ENCODE data around the gene CLASRP. TPM values are rescaled to one million over a fixed set of nuclear protein-coding genes. Genes with fewer than 3 reads are reported as not detected.

Gene CLASRP
- polyA plus RNA-seq, 1 donor from 2014 or later: 30.1 TPM

GRCh38 chr19:45045671-45046353, 7.0 kb downstream of the CLASRP start:
- no peaks in the 10 kb centered on the region for H3K9me2 ChIP-seq (ENCODE audit: insufficient read depth, low read length)
- H3K4me2 ChIP-seq (ENCODE audit: low read length): no peak overlapping the region
- no peaks in the 10 kb centered on the region for H3K36me3 ChIP-seq (ENCODE audit: insufficient read depth, low read length)
- no peak overlapping the region for H3K27ac ChIP-seq (ENCODE audit: low read length)
- no peaks in the 10 kb centered on the region for H3K9me3 ChIP-seq (ENCODE audit: low read length)
- no peak for TF ChIP-seq CTCF (IDR thresholded peaks at IDR 0.05; ENCODE audit: poor library complexity, severe bottlenecking)
- TF ChIP-seq SMC3 (conservative IDR thresholded peaks at IDR 0.05; ENCODE audit: poor library complexity): no peak
- no peak for TF ChIP-seq EP300 (conservative IDR thresholded peaks at IDR 0.05; ENCODE audit: poor library complexity, severe bottlenecking)
- no peaks in the 10 kb centered on the region for H3F3A ChIP-seq (ENCODE audit: insufficient read depth, low read length, poor library complexity, severe bottlenecking)
- no peaks in the 10 kb centered on the region for H3K27me3 ChIP-seq (ENCODE audit: insufficient read depth, low read depth, low read length)
- H2AFZ ChIP-seq (ENCODE audit: low read depth, low read length): no peak overlapping the region
- peaks cover 17% of the 10 kb centered on the region for H3K79me2 ChIP-seq (replicated peaks; ENCODE audit: insufficient read depth, low read length)
- no peaks in the 10 kb centered on the region for H4K20me1 ChIP-seq (ENCODE audit: insufficient read depth)
- H3K9ac ChIP-seq (ENCODE audit: low read length): no peak overlapping the region
- H3K4me3 ChIP-seq (ENCODE audit: low read length): no peak overlapping the region

DNA sequence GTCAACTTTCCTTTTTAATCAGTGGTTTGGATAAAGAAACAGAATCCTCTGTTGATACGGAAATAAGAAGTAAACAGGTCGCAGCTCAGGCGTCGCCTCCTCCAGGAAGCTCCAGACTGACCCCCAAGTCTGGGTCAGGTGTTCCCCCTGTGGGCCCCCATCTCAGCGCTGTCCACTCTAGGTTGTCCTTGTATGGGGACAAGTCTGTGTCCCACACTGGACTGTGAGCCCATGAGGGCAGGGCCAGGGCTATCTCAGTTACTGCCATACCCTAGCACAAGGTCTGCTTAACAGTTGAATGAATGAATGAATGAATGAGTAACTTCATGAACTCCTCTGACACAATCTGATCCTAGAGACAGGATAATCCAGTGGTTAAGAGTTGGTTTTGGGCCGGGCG, 7.5 kb downstream of the CLASRP start:
- Histone ChIP-seq H3K4me2 (ENCODE audit: low read length) (no peak overlapping the region), H3K9me2 (ENCODE audit: insufficient read depth, low read length) (no peaks in the 10 kb centered on the region), H3F3A (ENCODE audit: insufficient read depth, low read length, poor library complexity, severe bottlenecking) (no peaks in the 10 kb centered on the region), H3K9me3 (ENCODE audit: low read length) (no peaks in the 10 kb centered on the region), H3K4me3 (ENCODE audit: low read length) (no peak overlapping the region), H3K9ac (ENCODE audit: low read length) (no peak overlapping the region), H4K20me1 (ENCODE audit: insufficient read depth) (no peaks in the 10 kb centered on the region), H3K27ac (ENCODE audit: low read length) (no peak overlapping the region), H3K79me2 (replicated peaks; ENCODE audit: insufficient read depth, low read length) (peaks cover 17% of the 10 kb centered on the region), H3K27me3 (ENCODE audit: insufficient read depth, low read depth, low read length) (no peaks in the 10 kb centered on the region), H2AFZ (ENCODE audit: low read depth, low read length) (no peak overlapping the region), H3K36me3 (ENCODE audit: insufficient read depth, low read length) (no peaks in the 10 kb centered on the region)
- TF ChIP-seq, protein P1, sequence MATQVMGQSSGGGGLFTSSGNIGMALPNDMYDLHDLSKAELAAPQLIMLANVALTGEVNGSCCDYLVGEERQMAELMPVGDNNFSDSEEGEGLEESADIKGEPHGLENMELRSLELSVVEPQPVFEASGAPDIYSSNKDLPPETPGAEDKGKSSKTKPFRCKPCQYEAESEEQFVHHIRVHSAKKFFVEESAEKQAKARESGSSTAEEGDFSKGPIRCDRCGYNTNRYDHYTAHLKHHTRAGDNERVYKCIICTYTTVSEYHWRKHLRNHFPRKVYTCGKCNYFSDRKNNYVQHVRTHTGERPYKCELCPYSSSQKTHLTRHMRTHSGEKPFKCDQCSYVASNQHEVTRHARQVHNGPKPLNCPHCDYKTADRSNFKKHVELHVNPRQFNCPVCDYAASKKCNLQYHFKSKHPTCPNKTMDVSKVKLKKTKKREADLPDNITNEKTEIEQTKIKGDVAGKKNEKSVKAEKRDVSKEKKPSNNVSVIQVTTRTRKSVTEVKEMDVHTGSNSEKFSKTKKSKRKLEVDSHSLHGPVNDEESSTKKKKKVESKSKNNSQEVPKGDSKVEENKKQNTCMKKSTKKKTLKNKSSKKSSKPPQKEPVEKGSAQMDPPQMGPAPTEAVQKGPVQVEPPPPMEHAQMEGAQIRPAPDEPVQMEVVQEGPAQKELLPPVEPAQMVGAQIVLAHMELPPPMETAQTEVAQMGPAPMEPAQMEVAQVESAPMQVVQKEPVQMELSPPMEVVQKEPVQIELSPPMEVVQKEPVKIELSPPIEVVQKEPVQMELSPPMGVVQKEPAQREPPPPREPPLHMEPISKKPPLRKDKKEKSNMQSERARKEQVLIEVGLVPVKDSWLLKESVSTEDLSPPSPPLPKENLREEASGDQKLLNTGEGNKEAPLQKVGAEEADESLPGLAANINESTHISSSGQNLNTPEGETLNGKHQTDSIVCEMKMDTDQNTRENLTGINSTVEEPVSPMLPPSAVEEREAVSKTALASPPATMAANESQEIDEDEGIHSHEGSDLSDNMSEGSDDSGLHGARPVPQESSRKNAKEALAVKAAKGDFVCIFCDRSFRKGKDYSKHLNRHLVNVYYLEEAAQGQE (IDR thresholded peaks at IDR 0.05; ENCODE audit: borderline replicate concordance): no peak
- no peak for TF ChIP-seq MXI1 (conservative IDR thresholded peaks at IDR 0.05; ENCODE audit: poor library complexity, severe bottlenecking)

GRCh38 chr19:45047188-45047797, 8.4 kb downstream of the CLASRP start:
- Histone ChIP-seq H3K9ac (ENCODE audit: low read length) (no peak overlapping the region), H3K27ac (ENCODE audit: low read length) (no peak overlapping the region), H3K4me3 (ENCODE audit: low read length) (no peak overlapping the region), H3K79me2 (replicated peaks; ENCODE audit: insufficient read depth, low read length) (peaks cover 17% of the 10 kb centered on the region), H3K9me2 (ENCODE audit: insufficient read depth, low read length) (no peaks in the 10 kb centered on the region), H2AFZ (ENCODE audit: low read depth, low read length) (no peak overlapping the region), H3K4me2 (ENCODE audit: low read length) (no peak overlapping the region), H3K27me3 (ENCODE audit: insufficient read depth, low read depth, low read length) (no peaks in the 10 kb centered on the region), H3K9me3 (ENCODE audit: low read length) (no peaks in the 10 kb centered on the region), H3K36me3 (ENCODE audit: insufficient read depth, low read length) (no peaks in the 10 kb centered on the region), H3F3A (ENCODE audit: insufficient read depth, low read length, poor library complexity, severe bottlenecking) (no peaks in the 10 kb centered on the region), H4K20me1 (ENCODE audit: insufficient read depth) (no peaks in the 10 kb centered on the region)
- TF ChIP-seq RAD21 (conservative IDR thresholded peaks at IDR 0.05) (no peak), MXI1 (conservative IDR thresholded peaks at IDR 0.05; ENCODE audit: poor library complexity, severe bottlenecking) (no peak), TAF1 (IDR thresholded peaks at IDR 0.05; ENCODE audit: low read depth) (no peak), CTCF (IDR thresholded peaks at IDR 0.05; ENCODE audit: poor library complexity, severe bottlenecking) (no peak), EZH2 (IDR thresholded peaks at IDR 0.05; ENCODE audit: borderline replicate concordance, insufficient read depth, low read length, poor library complexity, severe bottlenecking) (no peak), EP300 (conservative IDR thresholded peaks at IDR 0.05; ENCODE audit: poor library complexity, severe bottlenecking) (no peak), POLR2AphosphoS5 (IDR thresholded peaks at IDR 0.05) (no peak)
- TF ChIP-seq, protein P1 (IDR thresholded peaks at IDR 0.05; ENCODE audit: borderline replicate concordance): no peak
